Keratinocyte (primary cell): Measurements from ENCODE around the gene PDZD2.

Source experiments
- EZH2 ChIP-seq: IDR thresholded peaks from one replicate; pipeline ENCODE4 v1.6.1; 2012; ENCODE audit warnings: inconsistent platforms, mild to moderate bottlenecking, low read length, moderate library complexity
- TF ChIP-seq, protein P1 (sequence below), 3 experiments: IDR thresholded peaks in 1 of 3; conservative IDR thresholded peaks in 1 of 3; optimal IDR thresholded peaks in 1 of 3; 2 replicates in 2 of 3; 3 replicates in 1 of 3; pipeline versions ENCODE3 to v1.5.1; 2011; ENCODE audit warnings: low read length in 3 of 3, mild to moderate bottlenecking in 3 of 3, moderate library complexity in 2 of 3, control low read depth in 1 of 3, inconsistent platforms in 1 of 3; ENCODE audit not compliant: insufficient read depth in 2 of 3; ENCODE audit errors: extremely low read depth in 1 of 3

DNA sequence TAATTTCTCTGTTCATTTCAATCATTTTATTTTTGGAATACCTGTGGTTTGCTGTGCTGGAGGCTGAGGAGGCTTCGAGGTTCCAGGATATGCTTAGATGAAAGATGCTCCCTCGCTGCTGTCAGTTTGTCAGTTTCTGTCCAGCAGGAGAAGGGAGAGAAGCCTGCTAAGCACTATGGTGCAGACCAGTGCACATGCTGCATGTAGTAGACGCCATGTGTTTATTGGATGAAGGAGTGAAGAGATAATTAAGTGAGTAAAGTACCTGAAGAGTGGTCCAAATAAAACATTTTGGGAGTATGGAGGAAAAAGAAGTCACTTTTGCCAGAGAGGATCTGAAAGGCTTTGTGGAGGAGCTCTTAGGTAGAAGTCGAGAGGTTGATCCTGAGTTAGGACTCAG is 2.1 kb downstream of the PDZD2 start:
- no peak for TF ChIP-seq EZH2
- TF ChIP-seq, protein P1, sequence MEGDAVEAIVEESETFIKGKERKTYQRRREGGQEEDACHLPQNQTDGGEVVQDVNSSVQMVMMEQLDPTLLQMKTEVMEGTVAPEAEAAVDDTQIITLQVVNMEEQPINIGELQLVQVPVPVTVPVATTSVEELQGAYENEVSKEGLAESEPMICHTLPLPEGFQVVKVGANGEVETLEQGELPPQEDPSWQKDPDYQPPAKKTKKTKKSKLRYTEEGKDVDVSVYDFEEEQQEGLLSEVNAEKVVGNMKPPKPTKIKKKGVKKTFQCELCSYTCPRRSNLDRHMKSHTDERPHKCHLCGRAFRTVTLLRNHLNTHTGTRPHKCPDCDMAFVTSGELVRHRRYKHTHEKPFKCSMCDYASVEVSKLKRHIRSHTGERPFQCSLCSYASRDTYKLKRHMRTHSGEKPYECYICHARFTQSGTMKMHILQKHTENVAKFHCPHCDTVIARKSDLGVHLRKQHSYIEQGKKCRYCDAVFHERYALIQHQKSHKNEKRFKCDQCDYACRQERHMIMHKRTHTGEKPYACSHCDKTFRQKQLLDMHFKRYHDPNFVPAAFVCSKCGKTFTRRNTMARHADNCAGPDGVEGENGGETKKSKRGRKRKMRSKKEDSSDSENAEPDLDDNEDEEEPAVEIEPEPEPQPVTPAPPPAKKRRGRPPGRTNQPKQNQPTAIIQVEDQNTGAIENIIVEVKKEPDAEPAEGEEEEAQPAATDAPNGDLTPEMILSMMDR (optimal IDR thresholded peaks at IDR 0.05 in 1 of 3, IDR thresholded peaks at IDR 0.05 in 1 of 3, conservative IDR thresholded peaks at IDR 0.05 in 1 of 3; ENCODE audit: extremely low read depth in 1 of 3, insufficient read depth in 2 of 3, low read length in 3 of 3) = no peak
